ENCODE data around the gene GPER1.
A peak's percentile ranks its signal among the peaks of the same experiment; 100 is the strongest.

The GPER1 gene

DNA sequence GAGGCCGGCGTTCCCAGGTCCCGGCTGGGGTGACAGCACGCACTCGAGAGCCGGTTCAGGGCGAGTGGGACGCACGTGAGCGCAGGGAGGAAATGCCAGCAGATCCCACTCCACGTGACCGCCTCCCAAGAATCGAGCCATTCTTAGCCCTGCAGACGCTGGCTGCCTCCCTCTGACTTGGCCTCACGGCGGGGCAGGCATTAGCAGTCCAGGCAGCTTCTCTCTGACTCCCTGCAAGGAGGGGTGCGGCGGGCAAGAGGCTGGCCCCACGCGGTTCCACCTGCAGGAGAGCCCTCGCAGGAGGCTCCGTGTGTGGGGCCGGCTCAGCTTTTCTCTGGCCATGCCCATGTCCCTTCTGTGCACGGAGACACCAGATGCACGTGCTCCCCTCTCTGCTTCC lies 33.5 kb upstream of the GPER1 start:
- DNase-seq: no peak

DNA sequence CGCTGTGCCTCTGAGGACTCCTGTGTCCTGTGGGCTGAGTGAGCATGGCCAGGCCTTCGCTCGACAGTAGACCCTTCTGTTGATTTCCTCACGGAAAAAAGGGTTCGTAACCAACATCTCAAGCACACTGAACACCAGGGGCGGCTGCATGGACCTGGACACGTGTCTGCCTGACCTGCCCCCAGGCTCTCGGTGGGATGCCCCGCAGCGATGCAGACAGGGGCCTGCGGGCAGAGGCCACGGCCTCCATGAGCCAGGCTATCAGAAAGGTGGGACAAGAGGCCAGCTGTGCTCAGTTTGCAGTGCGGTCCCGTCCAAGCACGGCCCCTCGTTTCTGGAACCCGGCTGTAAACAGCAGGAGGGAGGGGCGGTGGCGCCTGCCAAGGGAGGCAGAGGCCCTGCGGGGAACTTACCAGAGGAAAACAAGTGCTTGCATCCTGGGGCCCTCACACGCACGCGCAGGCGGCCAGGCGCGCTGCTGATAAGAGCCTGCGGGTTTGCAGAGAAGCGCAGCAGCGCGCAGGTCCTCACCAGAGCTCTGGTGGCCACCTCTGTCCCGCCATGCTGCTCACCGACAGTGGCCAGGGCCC lies 33.0 kb upstream of the GPER1 start:
- no peak for DNase-seq

DNA sequence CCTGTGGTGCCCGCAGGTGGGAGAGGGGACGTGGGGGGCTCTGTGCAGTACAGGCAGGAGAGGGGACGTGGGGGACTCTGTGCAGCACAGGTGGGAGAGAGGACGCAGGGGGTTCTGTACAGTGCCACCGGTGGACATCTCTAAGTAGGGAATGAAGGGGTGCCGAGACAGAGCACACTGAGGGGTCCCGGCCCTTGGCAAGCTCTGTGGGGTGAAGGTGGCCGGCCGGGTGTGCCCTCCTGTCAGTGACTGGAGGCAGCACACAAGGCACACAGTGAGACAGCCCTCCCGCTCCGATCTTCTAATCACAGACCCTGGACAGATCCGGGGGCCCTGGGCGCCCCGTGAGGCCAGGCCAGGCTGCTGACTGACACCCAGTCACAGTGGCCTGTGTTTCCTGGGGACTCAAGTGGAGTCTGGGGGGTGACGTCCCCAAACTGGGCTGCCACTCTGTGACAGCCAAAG lies 32.4 kb upstream of the GPER1 start:
- DNase-seq: no peak

DNA sequence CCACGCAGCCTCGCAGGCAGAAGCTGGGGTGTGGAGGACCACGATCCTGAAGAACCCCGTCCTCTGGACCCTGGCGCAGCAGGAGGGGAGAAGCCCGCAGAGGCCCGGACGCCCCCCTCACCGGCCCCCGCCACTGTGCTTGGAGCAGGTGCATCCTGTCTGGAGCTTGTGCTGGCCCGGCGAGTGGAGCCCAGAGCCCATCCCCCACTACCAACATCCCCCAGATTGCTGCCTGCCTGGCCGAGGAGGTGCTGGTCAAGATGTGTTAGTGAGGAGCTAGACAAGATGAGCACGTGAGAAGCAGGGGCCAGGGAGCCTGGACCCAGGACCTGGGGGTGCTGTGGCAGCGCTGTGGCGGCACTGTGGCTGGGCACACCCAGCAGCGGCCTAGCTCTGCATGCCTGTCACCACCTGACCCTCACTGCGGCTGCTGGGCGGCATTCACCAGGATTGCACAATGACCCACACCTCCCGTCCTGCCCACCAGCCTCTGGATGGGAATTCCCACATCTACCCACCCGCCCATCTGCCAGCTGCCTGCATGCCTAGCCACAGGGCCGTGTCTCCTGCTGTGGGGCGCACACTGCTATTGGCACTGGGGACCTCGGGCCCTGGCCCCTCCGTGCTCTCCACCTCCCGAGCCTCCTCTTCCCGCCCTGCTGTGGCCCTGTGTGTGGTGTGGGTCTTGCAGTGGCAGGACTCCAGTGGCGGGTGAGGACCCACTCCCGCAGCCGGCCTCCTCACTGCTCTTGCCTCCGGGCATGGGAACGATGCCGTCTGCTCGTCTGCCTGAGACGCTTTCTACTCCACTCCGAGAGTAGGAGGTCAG lies 31.7 kb upstream of the GPER1 start:
- no peak for DNase-seq

DNA sequence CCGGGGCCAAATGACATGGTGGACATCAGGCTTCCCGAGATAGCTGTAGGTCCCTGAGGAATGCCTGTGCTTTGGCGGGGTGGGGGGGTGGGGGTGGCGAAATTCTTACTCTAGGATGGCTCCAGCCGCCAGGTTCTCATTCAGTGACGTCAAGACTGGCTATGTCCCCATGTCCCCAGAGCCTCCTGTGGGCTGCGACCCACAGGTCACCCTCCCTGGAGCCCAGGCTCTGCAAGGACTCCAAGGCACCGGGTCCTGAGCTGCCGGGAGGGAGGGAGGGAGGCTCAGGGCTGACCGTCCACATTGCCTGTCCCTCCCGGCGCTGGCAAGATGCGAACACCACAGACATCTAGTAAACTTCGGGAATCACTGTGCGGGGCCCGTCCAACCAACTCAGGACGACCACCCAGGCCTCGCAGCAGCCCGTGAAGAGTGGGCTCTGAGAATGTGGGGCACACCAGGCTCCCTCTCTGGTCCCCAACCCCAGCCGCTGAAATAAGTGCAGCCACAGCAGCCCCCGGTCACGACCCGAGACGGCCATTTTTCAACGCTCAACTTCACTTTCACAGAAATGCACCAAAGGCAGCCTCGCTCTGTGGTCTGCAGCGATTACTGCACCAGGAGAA lies 31.0 kb upstream of the GPER1 start:
- no peak for DNase-seq

DNA sequence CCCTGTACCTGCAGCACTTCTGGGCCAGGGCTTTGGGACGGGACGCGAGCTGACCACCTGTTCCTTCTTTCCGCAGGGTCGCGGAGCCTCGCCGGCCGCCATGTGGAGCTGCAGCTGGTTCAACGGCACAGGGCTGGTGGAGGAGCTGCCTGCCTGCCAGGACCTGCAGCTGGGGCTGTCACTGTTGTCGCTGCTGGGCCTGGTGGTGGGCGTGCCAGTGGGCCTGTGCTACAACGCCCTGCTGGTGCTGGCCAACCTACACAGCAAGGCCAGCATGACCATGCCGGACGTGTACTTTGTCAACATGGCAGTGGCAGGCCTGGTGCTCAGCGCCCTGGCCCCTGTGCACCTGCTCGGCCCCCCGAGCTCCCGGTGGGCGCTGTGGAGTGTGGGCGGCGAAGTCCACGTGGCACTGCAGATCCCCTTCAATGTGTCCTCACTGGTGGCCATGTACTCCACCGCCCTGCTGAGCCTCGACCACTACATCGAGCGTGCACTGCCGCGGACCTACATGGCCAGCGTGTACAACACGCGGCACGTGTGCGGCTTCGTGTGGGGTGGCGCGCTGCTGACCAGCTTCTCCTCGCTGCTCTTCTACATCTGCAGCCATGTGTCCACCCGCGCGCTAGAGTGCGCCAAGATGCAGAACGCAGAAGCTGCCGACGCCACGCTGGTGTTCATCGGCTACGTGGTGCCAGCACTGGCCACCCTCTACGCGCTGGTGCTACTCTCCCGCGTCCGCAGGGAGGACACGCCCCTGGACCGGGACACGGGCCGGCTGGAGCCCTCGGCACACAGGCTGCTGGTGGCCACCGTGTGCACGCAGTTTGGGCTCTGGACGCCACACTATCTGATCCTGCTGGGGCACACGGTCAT lies 30.3 kb upstream of the GPER1 start:
- DNase-seq: no peak

DNA sequence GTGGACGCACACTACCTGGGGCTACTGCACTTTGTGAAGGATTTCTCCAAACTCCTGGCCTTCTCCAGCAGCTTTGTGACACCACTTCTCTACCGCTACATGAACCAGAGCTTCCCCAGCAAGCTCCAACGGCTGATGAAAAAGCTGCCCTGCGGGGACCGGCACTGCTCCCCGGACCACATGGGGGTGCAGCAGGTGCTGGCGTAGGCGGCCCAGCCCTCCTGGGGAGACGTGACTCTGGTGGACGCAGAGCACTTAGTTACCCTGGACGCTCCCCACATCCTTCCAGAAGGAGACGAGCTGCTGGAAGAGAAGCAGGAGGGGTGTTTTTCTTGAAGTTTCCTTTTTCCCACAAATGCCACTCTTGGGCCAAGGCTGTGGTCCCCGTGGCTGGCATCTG lies 29.6 kb upstream of the GPER1 start:
- DNase-seq: no peak

DNA sequence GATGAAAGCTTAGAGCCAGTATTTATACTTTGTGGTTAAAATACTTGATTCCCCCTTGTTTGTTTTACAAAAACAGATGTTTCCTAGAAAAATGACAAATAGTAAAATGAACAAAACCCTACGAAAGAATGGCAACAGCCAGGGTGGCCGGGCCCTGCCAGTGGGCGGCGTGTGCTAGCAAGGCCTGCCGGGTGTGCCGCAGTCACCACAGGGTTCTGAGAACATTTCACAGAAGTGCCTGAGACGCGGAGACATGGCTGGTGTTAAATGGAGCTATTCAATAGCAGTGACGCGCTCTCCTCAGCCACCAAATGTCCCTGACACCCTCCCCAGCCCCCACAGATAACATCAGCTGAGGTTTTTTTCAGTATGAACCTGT lies 29.1 kb upstream of the GPER1 start:
- DNase-seq: no peak

DNA sequence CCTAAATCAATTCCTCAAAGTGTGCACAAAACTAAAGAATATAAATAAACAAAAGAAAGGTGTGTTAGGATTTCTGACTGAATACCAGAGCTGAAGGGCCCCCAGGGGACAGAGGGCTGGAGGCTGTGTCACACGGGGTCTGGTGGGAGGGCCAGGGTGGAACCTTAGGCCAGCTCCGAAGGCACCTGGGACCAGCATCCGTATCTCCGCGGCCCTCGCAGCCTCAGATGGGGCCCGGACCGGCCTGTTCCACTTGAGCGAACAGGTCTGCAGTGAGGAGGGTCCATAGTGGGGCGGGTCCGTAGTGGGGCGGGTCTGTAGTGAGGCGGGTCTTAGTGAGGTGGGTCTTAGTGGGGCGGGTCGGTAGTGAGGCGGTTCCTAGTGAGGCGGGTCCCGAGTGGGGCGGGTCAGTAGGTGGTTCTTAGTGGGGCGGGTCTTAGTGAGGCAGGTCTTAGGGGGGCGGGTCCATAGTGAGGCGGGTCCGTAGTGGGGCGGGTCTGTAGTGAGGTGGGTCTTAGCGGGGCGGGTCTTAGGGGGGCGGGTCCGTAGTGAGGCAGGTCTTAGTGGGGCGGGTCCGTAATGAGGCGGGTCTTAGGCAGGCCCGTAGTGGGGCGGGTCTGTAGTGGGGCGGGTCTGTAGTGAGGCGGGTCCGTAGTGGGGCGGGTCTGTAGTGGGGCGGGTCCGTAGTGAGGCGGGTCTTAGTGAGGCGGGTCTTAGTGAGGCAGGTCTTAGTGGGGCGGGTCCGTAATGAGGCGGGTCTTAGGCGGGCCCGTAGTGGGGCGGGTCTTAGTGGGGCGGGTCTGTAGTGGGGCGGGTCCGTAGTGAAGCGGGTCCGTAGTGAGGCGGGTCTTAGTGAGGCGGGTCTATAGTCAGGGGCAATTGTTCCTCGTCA lies 28.5 kb upstream of the GPER1 start:
- DNase-seq: no peak

DNA sequence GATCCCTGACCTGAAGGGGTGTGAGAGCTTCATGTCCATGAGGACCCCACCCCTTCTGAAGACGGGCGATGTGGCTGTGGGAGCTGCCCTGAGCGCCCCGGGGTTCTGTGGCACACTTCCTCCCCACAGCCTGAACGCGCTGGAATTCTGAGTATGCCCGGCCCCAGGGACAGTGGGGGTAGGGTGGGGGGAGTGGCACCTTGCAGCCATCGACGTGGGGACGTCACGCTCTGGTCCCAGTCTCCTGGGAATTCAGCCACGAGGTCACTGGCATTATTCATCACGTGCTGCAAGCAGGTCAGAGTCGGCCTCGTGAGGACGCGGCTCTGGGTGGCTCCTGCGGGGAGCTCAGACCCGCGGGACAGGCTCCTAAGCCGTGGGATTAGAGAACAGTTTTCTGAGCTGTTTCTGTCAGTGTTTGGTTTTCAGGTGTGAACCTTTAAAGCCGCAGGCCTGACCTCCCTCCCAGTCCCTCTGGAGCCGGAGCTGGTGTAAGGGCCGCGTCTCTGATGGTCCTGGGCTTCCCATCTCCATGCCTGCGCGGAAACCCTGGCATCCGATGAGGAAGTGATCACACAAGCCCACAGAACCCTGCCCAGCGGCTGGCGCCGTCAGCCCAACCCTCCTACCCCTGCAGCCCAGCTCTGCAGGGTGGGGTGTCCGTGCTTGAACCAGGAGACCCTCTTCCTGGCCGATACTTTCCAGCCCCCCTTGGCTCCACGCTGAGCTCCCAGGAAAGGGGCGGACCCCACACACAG lies 27.4 kb upstream of the GPER1 start:
- no peak for DNase-seq

DNA sequence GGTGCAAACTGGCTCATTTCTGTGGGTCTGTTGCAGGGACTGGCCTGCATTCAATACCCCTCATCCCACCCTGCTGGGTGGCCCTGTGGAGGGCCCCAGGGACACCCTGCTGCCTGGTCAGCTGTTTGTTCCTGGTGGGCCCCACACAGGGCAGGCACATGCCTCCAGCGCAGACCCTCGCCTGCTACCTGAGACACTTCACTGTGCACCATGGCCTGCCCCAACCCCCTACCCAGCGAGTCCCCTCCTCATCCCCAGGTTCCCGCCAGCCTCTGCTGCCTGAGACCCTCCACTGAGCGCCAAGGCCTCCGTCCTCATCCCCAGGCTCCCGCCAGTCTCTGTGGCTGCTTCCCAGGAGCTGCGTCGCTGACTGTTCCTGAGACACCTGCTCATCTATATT lies 26.7 kb upstream of the GPER1 start:
- no peak for DNase-seq

DNA sequence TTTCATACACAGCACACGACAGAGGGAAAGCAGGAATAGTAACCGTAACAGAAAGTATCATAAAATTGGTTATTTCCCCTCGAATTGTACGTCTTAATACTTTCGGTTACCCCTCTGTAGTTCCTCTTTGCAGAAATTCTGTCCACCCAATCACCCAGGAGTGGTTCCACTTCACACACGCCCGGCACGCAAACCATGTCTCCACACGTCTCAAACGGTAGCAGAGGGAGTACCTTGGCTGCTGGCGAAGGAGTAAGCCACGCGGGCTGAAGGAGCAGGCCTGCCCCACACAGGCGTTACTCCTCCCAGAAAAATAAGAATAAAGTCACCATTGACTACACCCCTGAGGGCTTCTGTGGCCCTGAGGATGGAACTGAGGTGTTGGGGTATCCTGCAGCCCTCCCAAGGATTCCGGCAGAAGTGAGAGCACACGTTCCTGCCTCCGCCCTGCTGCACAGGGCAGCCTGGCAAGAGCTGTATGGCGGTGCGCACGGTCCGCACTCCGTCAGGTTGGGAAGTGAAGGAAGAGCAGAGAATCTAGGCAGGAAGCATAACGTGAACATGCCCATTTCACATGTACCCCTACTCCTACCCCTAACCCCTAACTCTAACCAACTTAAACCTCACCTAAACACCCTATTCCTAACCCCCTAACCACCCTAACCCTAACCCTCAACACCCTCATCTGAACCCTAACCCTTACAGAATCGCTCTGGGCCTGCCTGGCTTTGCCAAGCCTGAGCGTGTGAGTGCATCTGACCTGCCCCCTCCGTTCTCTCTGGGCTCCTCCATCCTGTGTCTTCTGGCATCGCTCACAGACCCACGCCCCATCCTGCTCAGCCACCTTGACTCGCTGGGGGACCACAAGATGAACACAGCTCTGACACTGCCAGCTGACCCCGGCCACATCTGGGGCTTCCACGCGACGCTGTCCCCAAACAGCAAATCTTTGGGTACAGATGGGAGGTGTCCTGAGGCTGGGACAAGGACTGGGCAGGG lies 25.3 kb upstream of the GPER1 start:
- no peak for DNase-seq

DNA sequence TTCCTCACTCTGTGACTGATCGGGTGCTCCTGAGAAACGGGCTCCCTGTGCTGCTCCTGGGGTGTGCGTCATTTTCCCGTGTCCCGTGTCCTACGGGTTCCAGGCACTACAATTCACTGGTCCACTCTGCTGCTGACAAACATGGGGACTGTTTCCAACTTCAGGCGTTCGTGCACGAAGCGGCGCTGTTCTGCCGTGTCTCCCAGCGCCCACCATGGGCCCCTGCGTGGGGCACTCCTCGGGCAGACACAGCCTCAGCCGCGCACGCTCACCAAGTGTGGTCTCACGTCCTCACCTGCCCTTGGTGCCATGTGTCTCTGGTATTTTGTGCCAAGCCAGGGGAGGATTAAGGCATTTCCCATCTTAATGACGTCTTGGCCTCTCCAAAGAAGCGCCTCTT lies 24.6 kb upstream of the GPER1 start:
- no peak for DNase-seq

DNA sequence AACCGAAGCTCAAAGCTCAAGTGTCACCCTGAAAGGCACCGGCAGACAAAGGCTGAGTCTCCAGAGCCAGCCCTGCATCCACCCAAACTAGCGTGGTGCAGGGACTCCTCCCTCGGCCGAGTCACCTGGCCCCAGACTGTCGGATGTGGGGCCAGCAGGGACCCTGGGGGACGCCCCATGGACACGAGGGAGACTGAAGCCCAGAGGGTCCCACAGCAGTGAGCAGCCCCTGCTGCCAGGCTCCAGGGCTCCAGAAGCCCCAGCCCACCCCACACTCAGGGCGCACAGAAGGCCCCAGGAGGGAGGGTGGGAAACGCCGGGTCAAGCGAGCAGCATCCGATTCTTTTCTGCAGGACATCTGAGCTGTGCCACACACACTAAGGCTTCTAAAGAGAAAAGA lies 23.3 kb upstream of the GPER1 start:
- DNase-seq: no peak

DNA sequence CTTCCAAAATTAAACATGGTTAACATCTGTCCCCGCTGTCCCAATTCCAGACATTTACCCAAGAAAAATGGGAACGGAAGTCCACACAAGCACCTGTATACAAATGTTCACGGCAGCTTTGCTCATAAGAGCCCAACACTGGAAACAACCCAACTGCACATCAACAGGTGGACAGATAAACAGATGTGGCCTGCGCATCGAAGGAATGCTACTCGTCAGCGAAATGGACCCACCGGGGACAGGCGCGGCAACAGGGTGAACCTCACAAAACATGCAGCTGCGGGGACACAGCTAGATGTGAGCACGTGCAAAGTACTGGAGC lies 22.7 kb upstream of the GPER1 start:
- DNase-seq: no peak

DNA sequence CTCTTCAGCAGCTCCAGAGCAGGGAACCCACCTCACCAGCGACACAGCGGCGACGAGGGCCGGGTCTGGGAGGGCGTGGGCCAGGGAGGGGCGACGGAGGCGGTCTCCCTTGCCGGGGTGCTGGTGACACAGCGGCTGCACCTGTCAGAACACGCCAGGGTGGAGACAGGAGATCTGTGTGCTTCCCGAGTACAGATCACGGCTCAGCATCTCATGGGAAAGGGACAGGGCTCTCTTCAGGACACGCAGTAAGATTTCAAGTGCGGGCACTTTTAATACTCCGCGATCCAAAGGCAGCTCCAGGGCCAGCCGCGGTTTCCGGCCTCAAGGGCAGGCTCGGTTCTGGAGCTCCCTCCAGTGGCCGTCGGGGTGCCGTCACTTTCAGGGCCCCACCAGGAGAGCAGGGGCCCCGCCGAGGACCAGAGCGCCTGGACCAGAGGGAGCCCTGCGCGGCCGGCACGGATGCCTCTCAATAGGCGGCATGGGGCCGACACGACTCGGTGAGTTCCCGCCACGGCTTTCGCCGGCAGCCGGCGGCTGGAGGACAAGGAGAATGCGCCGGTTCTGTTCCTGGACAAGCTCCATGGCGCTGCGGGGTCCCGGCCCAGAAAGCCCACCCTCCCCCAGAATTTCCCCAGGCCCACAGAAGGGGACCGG lies 22.2 kb upstream of the GPER1 start:
- DNase-seq: peak; percentile 57

DNA sequence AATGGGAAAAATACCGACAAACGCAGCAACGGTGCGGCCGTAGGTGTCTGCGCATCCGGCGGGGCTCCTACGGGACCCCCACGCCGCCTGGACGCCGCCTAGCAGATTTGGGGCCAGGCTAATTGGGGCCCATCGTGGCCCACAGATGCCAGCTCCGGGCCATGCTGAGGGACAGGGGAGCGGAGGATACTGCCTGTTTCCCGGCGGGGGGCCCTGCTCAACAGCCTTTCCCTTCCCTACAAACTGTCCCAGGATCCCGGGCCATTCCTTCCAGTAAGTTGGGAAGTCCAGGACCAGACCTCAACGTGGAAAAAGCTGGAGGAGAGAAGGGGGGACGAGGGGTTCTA lies 21.7 kb upstream of the GPER1 start:
- DNase-seq: no peak

DNA sequence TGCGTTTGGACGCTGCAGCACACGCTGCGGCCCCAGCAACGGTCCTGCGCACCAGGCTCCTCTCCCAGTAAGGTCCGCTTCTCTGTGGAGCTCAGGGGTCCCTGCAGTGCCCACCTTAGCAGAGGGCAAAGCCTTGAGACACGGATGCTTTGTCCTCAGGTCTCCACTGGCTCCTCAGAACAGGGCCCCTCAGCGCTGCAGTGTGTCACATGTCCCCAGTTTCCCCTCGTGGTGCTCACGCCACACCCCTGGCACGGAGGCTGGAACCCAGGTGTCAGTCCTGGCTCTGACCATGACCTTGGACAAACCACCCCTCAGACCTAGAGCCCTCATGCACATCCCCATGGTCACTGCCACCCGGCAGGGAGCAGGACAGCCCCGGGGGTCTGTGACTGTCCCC lies 19.9 kb upstream of the GPER1 start:
- no peak for DNase-seq

DNA sequence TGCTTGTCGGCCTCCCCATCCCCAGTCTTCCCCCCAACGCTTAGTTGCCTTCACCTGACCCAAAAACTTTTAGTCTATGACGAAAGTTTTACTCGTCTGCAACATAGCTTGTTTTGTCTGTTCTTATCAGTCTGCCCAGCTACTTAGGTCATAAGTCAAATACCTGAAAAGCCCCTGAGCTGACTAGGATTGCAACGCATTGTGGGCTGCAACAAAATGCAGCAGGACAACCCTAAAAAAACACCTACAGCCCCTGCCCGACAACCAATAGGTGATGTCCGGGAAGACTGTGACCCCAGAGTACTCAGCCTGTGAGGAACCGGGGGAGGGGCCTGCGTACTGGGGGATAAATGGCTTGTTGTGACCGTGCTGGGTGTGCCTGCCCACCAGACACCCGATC lies 19.3 kb upstream of the GPER1 start:
- DNase-seq: no peak

DNA sequence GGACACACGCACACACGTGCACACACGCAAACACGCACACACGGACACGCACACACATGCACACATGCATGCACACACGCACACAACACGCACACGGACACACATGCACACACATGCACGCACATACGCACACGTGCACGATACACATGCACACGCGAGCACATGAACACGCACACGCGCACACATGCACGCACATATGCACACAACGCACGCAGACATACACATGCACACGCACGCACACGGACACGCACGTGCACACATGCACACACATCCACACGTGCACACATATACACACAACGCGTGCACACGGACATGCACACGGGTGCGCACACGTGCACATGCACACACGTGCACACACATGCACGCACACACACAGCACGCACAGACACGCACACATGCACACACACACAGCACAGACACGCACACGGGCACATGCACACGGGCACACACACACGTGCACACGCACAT lies 17.3 kb upstream of the GPER1 start:
- no peak for DNase-seq
